ENCODE measurements around the gene PRR33.

The PRR33 gene

DNA sequence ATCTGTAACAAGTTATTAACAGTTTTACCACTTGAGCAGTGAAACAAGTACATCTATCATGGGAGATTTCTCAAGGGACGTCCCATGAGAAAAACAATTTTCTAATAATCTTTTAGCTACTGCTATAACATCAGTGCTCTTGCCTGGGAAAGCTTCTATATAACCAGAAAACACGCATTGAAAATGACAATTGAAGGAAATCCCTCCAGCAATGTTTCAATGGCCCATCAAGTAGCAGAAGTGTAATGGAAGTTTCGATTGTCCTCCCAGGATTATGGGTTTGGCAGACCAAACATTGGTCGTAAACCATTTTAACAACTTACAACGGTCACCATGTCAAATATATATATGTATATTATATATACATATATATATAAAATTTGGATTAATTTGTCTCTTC is 8.0 kb upstream of the PRR33 start:
- Histone ChIP-seq H4K20me1 (ENCODE audit: insufficient read depth) (no peaks in the 10 kb centered on the region), H3K27ac (no peak overlapping the region), H3K4me3 (IDR thresholded peaks at IDR 0.05; ENCODE audit: insufficient read depth, low read depth, low read length) (no peak overlapping the region), H3K4me2 (no peak overlapping the region), H2AFZ (ENCODE audit: low read depth) (no peak overlapping the region), H3K27me3 (ENCODE audit: insufficient read depth, low read depth) (peaks cover 100% of the 10 kb centered on the region), H3K79me2 (ENCODE audit: insufficient read depth, low read depth) (no peaks in the 10 kb centered on the region), H3K9ac (no peak overlapping the region), H3K4me1 (ENCODE audit: low read depth, poor library complexity, severe bottlenecking) (no peaks in the 10 kb centered on the region), H3K36me3 (ENCODE audit: insufficient read depth) (no peaks in the 10 kb centered on the region)
- no peak for TF ChIP-seq CTCF (conservative IDR thresholded peaks at IDR 0.05; ENCODE audit: low read depth, low read length)

DNA sequence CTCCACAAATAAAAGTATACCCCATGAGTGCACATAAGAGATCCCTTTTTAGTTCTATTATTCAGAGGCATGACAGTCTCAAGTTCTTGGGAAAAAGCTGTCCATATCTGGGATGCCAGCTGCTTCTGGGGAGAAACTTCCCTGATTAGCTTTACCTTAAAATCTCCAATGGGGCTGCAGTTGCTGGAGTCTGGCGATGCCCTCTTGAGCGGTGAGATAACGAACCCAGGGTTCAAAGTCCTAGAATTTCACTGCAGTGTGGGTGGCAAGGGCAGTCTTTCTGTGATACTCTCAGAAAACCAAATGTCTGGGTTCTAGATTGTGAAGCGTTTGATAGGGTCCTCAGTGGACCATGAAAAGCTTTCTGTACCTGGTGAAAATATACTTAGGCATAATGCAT is 7.4 kb upstream of the PRR33 start:
- Histone ChIP-seq H3K4me3 (IDR thresholded peaks at IDR 0.05; ENCODE audit: insufficient read depth, low read depth, low read length) (no peak overlapping the region), H3K9ac (no peak overlapping the region), H3K27ac (no peak overlapping the region), H2AFZ (ENCODE audit: low read depth) (no peak overlapping the region), H3K79me2 (ENCODE audit: insufficient read depth, low read depth) (no peaks in the 10 kb centered on the region), H3K4me1 (ENCODE audit: low read depth, poor library complexity, severe bottlenecking) (no peaks in the 10 kb centered on the region), H3K4me2 (no peak overlapping the region), H4K20me1 (ENCODE audit: insufficient read depth) (no peaks in the 10 kb centered on the region), H3K27me3 (ENCODE audit: insufficient read depth, low read depth) (peaks cover 97% of the 10 kb centered on the region), H3K36me3 (ENCODE audit: insufficient read depth) (no peaks in the 10 kb centered on the region)
- TF ChIP-seq CTCF (conservative IDR thresholded peaks at IDR 0.05; ENCODE audit: low read depth, low read length), result no peak

DNA sequence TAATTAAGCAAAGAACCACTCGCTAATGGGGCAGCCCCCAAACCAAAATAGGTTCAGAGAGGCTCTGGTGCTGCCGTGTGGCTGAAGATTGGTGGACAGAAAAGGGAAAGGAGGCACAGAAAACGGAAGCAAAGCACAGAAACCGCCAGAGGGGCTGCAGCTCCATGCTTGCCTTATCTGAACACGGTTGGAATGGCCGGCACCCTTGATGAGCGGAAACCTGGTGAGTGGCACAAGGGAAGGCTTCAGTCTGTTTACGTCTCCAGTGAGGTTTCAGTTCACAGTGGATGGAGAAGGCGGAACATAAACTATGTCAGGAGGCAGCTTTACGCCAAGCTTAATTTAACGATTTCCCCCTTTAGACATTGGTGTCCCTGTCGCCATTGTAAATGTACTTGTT is 5.2 kb upstream of the PRR33 start:
- Histone ChIP-seq H2AFZ (ENCODE audit: low read depth) (no peak overlapping the region), H3K4me2 (no peak overlapping the region), H3K4me1 (ENCODE audit: low read depth, poor library complexity, severe bottlenecking) (no peaks in the 10 kb centered on the region), H3K79me2 (ENCODE audit: insufficient read depth, low read depth) (no peaks in the 10 kb centered on the region), H4K20me1 (ENCODE audit: insufficient read depth) (no peaks in the 10 kb centered on the region), H3K27ac (no peak overlapping the region), H3K9ac (no peak overlapping the region), H3K4me3 (IDR thresholded peaks at IDR 0.05; ENCODE audit: insufficient read depth, low read depth, low read length) (no peak overlapping the region), H3K36me3 (ENCODE audit: insufficient read depth) (no peaks in the 10 kb centered on the region), H3K27me3 (ENCODE audit: insufficient read depth, low read depth) (peaks cover 85% of the 10 kb centered on the region)
- TF ChIP-seq CTCF (conservative IDR thresholded peaks at IDR 0.05; ENCODE audit: low read depth, low read length), result no peak

DNA sequence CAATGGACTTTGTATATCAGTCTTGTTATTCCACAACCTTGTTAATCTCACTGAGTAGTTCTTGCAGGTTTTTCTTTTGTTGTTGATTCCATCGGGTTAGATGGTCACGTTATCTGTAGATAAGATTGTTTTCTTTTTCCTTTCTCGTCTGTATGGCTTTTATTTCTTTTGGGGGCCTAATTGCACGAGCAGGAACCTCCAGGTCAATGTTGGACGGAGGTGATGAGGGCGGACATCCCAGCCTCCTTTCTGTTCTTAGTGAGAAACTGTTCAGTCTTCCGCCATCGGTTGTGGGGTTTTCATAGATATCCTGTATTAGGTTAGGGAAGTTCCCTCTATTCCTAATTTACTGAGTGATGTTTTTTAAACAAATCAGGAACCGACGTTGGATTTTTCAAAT is 4.8 kb upstream of the PRR33 start:
- Histone ChIP-seq H3K79me2 (ENCODE audit: insufficient read depth, low read depth) (no peaks in the 10 kb centered on the region), H2AFZ (ENCODE audit: low read depth) (no peak overlapping the region), H3K27me3 (ENCODE audit: insufficient read depth, low read depth) (peaks cover 85% of the 10 kb centered on the region), H4K20me1 (ENCODE audit: insufficient read depth) (no peaks in the 10 kb centered on the region), H3K27ac (no peak overlapping the region), H3K9ac (no peak overlapping the region), H3K4me1 (ENCODE audit: low read depth, poor library complexity, severe bottlenecking) (no peaks in the 10 kb centered on the region), H3K36me3 (ENCODE audit: insufficient read depth) (no peaks in the 10 kb centered on the region), H3K4me3 (IDR thresholded peaks at IDR 0.05; ENCODE audit: insufficient read depth, low read depth, low read length) (no peak overlapping the region), H3K4me2 (no peak overlapping the region)
- TF ChIP-seq CTCF (conservative IDR thresholded peaks at IDR 0.05; ENCODE audit: low read depth, low read length), result no peak

DNA sequence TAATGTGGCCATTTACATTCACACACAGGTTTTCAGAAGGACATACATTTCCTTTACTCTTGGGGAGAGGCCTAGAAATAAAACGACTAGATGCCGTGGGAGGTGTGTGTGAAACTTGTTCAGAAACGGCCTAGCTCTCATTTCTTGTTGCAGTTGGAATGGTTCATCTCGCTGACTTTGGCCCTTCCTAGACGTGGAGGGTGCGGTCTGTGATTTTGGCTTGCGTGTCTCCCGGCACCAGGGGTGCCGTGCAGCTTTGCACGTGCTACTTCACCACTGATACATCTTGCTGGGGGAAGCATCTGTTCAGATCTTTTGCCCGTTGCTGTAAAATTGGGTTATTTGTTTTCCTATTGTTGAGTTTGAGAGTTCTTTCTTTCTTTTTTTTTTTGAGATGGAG is 3.1 kb upstream of the PRR33 start:
- Histone ChIP-seq H3K27me3 (ENCODE audit: insufficient read depth, low read depth) (peaks cover 84% of the 10 kb centered on the region), H4K20me1 (ENCODE audit: insufficient read depth) (no peaks in the 10 kb centered on the region)

More for the DNA sequence above, 3.1 kb upstream of the PRR33 start:
- no peaks in the 10 kb centered on the region for H3K36me3 ChIP-seq (ENCODE audit: insufficient read depth)
- H3K79me2 ChIP-seq (ENCODE audit: insufficient read depth, low read depth), result no peaks in the 10 kb centered on the region
- H3K4me3 ChIP-seq (IDR thresholded peaks at IDR 0.05; ENCODE audit: insufficient read depth, low read depth, low read length), result no peak overlapping the region
- H3K4me1 ChIP-seq (ENCODE audit: low read depth, poor library complexity, severe bottlenecking), result no peaks in the 10 kb centered on the region
- no peak overlapping the region for H3K4me2 ChIP-seq
- H2AFZ ChIP-seq (ENCODE audit: low read depth), result no peak overlapping the region
- no peak overlapping the region for H3K9ac ChIP-seq
- H3K27ac ChIP-seq, result no peak overlapping the region
- no peak for TF ChIP-seq CTCF (conservative IDR thresholded peaks at IDR 0.05; ENCODE audit: low read depth, low read length)
